Iris pigment epithelial cell (primary cell): ENCODE measurements around the gene PARM1.
"Not testable (repeated sequence)": the region's sequence is repeated elsewhere in the genome, so short reads cannot be mapped to it uniquely, and the experiment has no call there.

Source experiments
- DNase-seq: peaks from one replicate; pipeline ENCODE4 v3.0.0-alpha.2; 2011; ENCODE audit warnings: low read depth

PARM1 gene

GRCh38 chr4:74983253-74983635 is 50.3 kb downstream of the PARM1 start:
- DNase-seq, result no peak

- DNase-seq, result no peak
Measured at GRCh38 chr4:74990276-74990875, 57.5 kb downstream of the PARM1 start.

DNA sequence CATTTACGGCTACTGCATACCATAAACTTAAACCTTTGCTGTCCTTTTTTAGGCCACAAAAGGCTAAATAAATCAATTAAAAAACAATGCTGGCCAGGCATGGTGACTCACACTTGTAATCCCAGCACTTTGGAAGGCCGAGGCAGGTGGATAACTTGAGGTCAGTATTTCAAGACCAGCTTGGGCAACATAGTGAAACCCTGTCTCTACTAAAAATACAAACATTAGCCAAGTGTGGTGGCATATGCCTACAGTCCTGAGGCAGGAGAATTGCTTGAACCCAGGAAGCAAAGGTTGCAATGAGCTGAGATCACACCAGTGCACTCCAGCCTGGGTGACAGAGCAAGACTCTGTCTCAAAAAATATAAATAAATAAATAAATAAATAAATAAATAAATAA is 61.5 kb downstream of the PARM1 start:
- DNase-seq, result not testable (repeated sequence)

DNA sequence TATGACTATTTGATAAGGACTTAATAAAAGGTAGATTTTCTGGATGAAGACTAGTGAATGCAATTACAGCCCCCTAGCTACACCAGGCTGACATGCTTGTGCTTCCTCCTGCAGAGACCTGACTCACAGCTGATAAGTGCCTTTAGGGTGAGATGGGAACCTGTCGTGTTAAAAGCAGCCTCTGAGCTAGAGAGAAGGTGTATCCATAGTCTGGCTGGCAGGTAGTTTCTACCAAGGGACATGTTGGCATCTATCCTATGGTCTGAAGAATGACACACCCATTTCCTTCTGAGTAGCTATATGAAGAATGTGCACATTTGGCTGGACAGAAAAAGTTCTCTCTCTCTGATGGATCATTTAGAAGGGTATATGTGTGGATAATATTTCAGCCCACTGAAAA is 64.1 kb downstream of the PARM1 start:
- no peak for DNase-seq

DNA sequence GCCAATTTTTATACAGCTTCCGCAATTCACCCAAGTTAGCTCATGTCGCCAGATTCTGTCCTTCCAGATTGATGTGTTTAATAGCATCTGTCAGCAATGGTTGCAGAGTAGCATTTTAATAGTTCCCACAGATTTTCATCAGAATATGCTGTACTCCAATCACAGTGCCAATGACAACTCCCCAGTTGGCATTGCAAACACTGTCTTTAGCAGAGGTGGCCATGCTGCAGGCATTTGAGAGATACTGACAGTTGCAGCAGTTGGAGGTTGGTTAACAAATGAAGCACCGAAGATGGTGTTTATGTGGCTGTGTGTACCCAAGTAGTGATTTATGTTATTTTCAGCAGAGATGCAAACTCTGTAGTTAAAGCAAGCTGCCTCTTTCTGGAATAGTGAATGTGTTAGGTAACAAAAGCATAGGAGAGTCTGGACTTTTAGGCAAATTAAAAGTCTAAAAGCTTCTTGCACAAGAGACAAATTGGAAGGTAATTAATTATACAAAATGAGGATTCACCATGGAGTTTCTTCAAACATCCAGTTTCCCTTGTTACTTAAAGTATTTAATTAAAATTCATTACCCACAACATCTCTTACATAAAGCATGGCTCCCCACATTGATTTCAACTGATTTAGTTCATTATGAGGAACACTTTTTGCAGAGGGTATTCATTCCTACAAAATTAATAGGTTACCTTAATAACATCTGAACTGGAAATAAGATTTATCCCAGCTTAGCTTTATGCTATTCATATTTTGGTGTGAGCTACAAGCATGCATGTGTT is 65.2 kb downstream of the PARM1 start:
- DNase-seq, result no peak

DNA sequence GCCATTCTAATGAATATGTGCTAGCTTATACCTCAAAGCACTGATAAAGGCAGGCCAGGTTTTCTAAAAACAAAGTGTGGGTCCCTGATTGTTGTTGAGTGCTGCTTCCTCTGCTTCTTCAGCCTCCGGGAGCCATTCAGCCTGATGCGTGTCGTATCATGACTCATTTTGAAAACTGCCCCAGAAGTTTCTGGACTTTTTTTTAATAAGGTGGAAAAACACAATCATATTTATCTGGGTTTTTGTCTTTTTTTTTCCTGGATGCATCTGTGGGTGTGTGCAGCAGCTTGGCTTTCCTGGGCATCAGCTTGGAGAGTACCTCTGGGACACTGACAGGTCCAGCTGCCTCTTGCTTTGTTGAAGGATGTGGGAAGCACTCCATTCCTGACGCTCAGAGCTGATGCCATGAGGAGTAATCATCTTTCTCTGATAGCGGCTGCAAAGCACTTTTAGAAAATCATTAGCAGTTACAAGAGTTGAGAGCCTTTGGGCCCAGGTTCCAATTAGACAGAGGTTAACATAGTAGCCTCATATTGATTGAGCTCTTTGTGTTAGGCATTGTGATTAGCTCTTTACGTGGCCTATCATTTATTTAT is 66.9 kb downstream of the PARM1 start:
- no peak for DNase-seq

- no peak for DNase-seq
Measured at GRCh38 chr4:75001871-75002270, 69.0 kb downstream of the PARM1 start.

- DNase-seq, result peak; percentile 3
Measured at GRCh38 chr4:75002381-75002780, 69.5 kb downstream of the PARM1 start.

DNA sequence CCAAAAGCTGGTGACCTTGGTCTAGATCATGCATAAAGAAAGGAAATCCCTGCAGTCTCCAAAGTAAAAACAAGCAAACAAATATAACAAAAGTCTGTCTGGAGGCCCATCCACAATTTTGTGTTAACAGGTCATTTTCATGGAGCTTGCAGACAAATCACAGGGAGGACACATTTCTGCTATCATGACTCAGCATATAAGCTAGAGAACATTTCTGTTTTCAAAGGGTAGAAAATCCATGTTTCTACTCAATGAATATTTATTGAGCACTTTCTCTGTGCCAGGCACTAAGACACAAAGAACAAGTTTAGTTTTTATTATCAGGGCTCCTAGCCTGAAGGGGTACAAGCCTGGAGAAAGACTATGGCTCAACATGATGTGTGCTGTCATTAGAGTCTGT is 71.1 kb downstream of the PARM1 start:
- no peak for DNase-seq

DNA sequence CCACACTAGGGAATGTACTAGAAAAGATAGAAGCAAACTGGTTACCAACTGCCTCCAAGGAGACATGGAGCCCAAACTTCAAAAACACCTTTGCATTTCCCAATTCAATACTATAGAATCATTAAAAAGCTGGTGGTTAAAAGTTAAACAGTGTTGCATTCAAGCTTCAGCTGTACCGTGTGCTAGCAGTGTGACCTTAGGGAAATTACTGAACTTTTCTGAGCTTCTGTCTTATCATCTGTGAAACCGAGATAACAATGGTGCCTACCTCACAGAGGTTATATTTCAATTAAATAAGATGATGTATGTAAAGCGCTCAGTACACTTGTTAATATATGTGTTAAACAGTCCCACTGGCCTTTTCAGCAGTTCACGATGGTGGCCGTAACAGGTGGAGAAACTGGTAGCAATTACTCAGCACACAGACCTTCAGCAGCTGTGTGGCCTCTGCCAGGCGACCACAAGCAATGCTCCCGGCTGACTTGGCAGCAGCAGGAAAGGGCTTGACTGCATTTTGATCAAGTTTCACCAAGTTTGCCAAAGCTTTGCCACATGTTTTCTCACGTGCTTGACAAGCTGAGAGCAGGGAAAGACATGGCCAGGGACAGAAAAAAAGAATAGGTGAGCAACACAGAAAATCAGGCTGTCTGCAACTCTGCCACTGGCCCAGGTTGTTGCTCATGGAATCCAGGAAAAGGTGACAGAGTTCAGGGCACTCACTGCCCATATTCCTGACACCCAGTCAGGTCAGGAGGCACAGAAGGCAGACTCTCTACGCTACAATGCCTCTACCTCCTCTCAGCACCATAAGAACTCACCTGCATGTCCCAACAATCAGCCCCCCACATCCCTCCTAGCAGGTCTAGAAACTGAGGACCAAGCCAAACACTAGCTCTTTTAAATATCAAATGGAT is 72.1 kb downstream of the PARM1 start:
- DNase-seq, result peak; percentile 16

GRCh38 chr4:75005727-75006126 is 72.8 kb downstream of the PARM1 start:
- no peak for DNase-seq

- DNase-seq, result no peak
Measured at GRCh38 chr4:75007891-75008290, 75.0 kb downstream of the PARM1 start.

DNA sequence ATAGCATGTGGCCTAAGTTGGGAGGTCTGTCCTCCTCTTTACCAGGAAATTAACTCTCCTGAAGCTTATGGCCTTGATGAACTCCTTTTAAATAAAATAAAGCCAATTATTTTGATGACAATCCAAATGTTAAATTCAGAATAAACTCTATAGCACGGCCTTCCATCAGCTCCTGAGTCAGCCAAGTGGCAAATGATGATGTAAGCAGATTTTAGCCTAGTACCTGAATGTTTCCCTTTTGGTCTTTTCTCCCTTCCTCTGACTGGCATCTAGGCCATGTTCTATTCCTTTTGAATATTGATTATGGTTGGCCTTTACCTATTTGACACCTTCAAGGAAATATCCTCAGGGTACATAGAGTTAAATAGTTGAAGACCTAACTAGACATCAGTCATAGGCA is 76.2 kb downstream of the PARM1 start:
- DNase-seq, result no peak

- DNase-seq, result no peak
Measured at GRCh38 chr4:75011131-75011795, 78.3 kb downstream of the PARM1 start.

- DNase-seq, result no peak
Measured at GRCh38 chr4:75015627-75016026, 82.7 kb downstream of the PARM1 start.

DNA sequence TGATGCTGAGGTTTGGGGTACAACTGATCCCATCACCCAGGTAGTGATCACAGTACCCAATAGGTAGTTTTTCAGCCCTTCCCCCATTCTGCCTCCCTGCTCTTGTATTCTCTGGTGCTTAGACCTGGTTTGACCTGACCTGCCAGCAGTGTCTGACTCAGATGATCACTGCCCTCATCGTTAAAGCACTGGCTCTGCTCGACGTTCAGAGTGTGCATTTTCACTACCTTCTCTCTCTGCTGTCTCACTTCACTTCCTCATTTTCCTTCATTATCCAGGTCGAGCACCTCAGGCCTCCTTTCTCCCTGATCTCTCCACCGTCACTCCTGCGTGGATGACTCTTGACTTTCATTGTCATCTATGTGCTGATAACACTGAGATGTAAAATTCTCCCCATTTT is 83.6 kb downstream of the PARM1 start:
- DNase-seq, result no peak

GRCh38 chr4:75018811-75019479 is 86.0 kb downstream of the PARM1 start:
- no peak for DNase-seq

- no peak for DNase-seq
Measured at GRCh38 chr4:75025431-75025830, 92.5 kb downstream of the PARM1 start.

- DNase-seq, result no peak
Measured at GRCh38 chr4:75028196-75028854, 95.4 kb downstream of the PARM1 start.

DNA sequence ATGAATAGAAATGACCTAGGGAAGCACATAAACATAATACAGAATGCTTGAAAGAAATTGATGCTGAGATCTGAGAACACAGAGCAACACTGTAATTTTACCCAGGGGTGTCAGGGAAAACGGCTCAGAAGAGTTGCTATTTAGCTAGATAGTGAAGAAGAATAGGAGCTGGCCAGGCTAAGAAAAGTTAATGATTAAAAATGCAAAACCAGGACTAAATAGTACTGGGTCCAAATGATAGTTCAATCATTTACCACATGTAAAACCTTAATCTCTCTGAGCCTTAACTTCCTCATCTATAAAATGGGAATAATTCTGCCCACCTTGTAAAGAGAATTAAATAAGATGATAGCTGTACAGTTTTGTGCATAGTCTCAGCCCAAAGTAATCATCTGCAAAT is 97.1 kb downstream of the PARM1 start:
- no peak for DNase-seq
